H1 (cell line): ENCODE measurements around the gene ZNF3. TPM values are rescaled to one million over a fixed set of nuclear protein-coding genes. Genes with fewer than 3 reads are reported as not detected.

ENCODE experiments used
- CTCF ChIA-PET: fragments of 300-600 bp; sonication (Branson Sonifier 250); formaldehyde crosslinking; loops from one replicate; lab custom pipeline; 2021; ENCODE audit not compliant: partially characterized antibody; lab: Charles Lee
- POLR2A ChIA-PET: fragments of 300-600 bp; sonication (Branson Sonifier 250); formaldehyde crosslinking; loops from one replicate; lab custom pipeline; 2021; ENCODE audit warnings: inconsistent platforms; ENCODE audit not compliant: partially characterized antibody; lab: Charles Lee
- DNase-seq, 2 experiments: peaks; one replicate each; pipeline versions ENCODE4 v3.0.0 to v3.0.0-alpha.2; 2010 to 2022; ENCODE audit warnings: low spot score in 2 of 2, low read depth in 1 of 2, mixed read lengths in 1 of 2
- FAIRE-seq: peaks from 2 replicates; lab custom pipeline; 2011; peaks lifted over from hg19 to GRCh38; lab: Jason Lieb, UNC
- H2AFZ ChIP-seq: 2 replicates; pipeline ENCODE4 v1.8.1; 2012; ENCODE audit warnings: low read length, inconsistent platforms
- H2AK5ac ChIP-seq: 2 replicates; pipeline ENCODE4 v1.6.1; 2013; ENCODE audit warnings: low read depth, low read length
- H2BK120ac ChIP-seq: replicated peaks from 2 replicates; pipeline ENCODE3; 2013; ENCODE audit warnings: low read depth, low read length, inconsistent platforms
- H2BK12ac ChIP-seq: 2 replicates; pipeline ENCODE4 v1.6.1; 2013; ENCODE audit warnings: low read depth, low read length
- H2BK15ac ChIP-seq: 2 replicates; pipeline ENCODE4 v1.6.1; 2013; ENCODE audit warnings: low read length
- H2BK20ac ChIP-seq: 2 replicates; pipeline ENCODE4 v1.6.1; 2013; ENCODE audit warnings: low read length
- H2BK5ac ChIP-seq: 2 replicates; pipeline ENCODE4 v1.6.1; 2013; ENCODE audit warnings: low read depth, low read length
- H3K14ac ChIP-seq: 2 replicates; pipeline ENCODE4 v1.6.1; 2013; ENCODE audit warnings: inconsistent platforms; ENCODE audit not compliant: insufficient read length
- H3K18ac ChIP-seq: 2 replicates; pipeline ENCODE4 v1.6.1; 2013; ENCODE audit warnings: low read length; ENCODE audit errors: extremely low read depth
- H3K23ac ChIP-seq: 2 replicates; pipeline ENCODE4 v1.6.1; 2013; ENCODE audit warnings: inconsistent platforms; ENCODE audit not compliant: insufficient read length
- H3K23me2 ChIP-seq: 2 replicates; pipeline ENCODE4 v1.6.1; 2013; ENCODE audit warnings: low read depth, low read length
- H3K27ac ChIP-seq: 2 replicates; pipeline ENCODE4 v1.6.1; 2011; ENCODE audit warnings: low read depth, low read length, inconsistent platforms
- H3K27me3 ChIP-seq, 4 experiments: replicated peaks in 1 of 4; 1 replicate in 1 of 4; 2 replicates in 3 of 4; pipeline versions ENCODE4 v1.6.1 to v1.8.1; 2011 to 2013; ENCODE audit warnings: low read length in 3 of 4, mild to moderate bottlenecking in 3 of 4, inconsistent platforms in 2 of 4, mixed read lengths in 2 of 4, moderate library complexity in 1 of 4; ENCODE audit not compliant: control insufficient read depth in 3 of 4, insufficient read depth in 3 of 4; ENCODE audit errors: extremely low read depth in 1 of 4
- H3K36me3 ChIP-seq, 4 experiments: 2 replicates each; pipeline versions ENCODE4 v1.6.1 to v1.8.1; 2011 to 2013; ENCODE audit warnings: mild to moderate bottlenecking in 4 of 4, low read length in 3 of 4, moderate library complexity in 2 of 4, control low read depth in 1 of 4, inconsistent platforms in 1 of 4; ENCODE audit not compliant: insufficient read depth in 4 of 4, control insufficient read depth in 2 of 4
- H3K4ac ChIP-seq: replicated peaks from 2 replicates; pipeline ENCODE3; 2013; ENCODE audit warnings: low read length, low read depth, mixed read lengths, inconsistent platforms; ENCODE audit not compliant: insufficient read length
- H3K4me1 ChIP-seq, 4 experiments: replicated peaks in 1 of 4; 1 replicate in 1 of 4; 2 replicates in 3 of 4; pipeline versions ENCODE4 v1.6.1 to v1.8.1; 2011 to 2013; ENCODE audit warnings: low read length in 3 of 4, inconsistent platforms in 2 of 4, mixed read lengths in 1 of 4; ENCODE audit not compliant: insufficient read depth in 4 of 4, control insufficient read depth in 3 of 4
- H3K4me2 ChIP-seq, 2 experiments: 2 replicates each; pipeline versions ENCODE4 v1.6.1 to v1.8.1; 2011 to 2013; ENCODE audit warnings: low read depth in 2 of 2, low read length in 2 of 2, control low read depth in 1 of 2, inconsistent platforms in 1 of 2, mild to moderate bottlenecking in 1 of 2; ENCODE audit not compliant: insufficient read depth in 1 of 2
- H3K4me3 ChIP-seq, 4 experiments: fragments of 200-600, 300-600 bp in 1 of 4; sonication (generic), shearing (Covaris generic), sonication (Bioruptor Twin) in 1 of 4; 2 replicates each; pipeline versions ENCODE4 v1.5.1 to v1.8.1; 2011 to 2016; ENCODE audit warnings: low read length in 4 of 4, low read depth in 3 of 4, control low read depth in 2 of 4, inconsistent platforms in 2 of 4, mild to moderate bottlenecking in 2 of 4, mixed read lengths in 1 of 4, moderate library complexity in 1 of 4; ENCODE audit not compliant: insufficient read depth in 2 of 4; ENCODE audit errors: extremely low read depth in 1 of 4
- H3K56ac ChIP-seq: replicated peaks from 2 replicates; pipeline ENCODE3; 2013; ENCODE audit warnings: low read depth, mild to moderate bottlenecking, mixed read lengths, low read length, inconsistent platforms; ENCODE audit not compliant: insufficient read length
- H3K79me1 ChIP-seq: 2 replicates; pipeline ENCODE4 v1.6.1; 2013; ENCODE audit warnings: low read depth, low read length, control low read depth
- H3K79me2 ChIP-seq, 2 experiments: 2 replicates each; pipeline versions ENCODE4 v1.6.1 to v1.8.1; 2012 to 2013; ENCODE audit warnings: low read length in 2 of 2, mild to moderate bottlenecking in 2 of 2, inconsistent platforms in 1 of 2; ENCODE audit not compliant: insufficient read depth in 2 of 2, control insufficient read depth in 1 of 2
- H3K9ac ChIP-seq, 4 experiments: replicated peaks in 1 of 4; 1 replicate in 1 of 4; 2 replicates in 3 of 4; pipeline versions ENCODE4 v1.6.1 to v1.8.1; 2011 to 2013; ENCODE audit warnings: low read depth in 3 of 4, low read length in 3 of 4, control low read depth in 2 of 4, mild to moderate bottlenecking in 2 of 4, moderate library complexity in 2 of 4, inconsistent platforms in 1 of 4; ENCODE audit errors: extremely low read depth in 1 of 4
- H3K9me3 ChIP-seq, 2 experiments: 2 replicates each; pipeline versions ENCODE4 v1.6.1 to v1.8.1; 2012 to 2013; ENCODE audit warnings: mild to moderate bottlenecking in 2 of 2, moderate library complexity in 2 of 2, control low read depth in 1 of 2, inconsistent platforms in 1 of 2, low read depth in 1 of 2, low read length in 1 of 2, mixed read lengths in 1 of 2; ENCODE audit not compliant: insufficient read depth in 2 of 2
- H4K20me1 ChIP-seq, 2 experiments: replicated peaks in 1 of 2; 2 replicates each; pipeline versions ENCODE3 to v1.8.1; 2011 to 2013; ENCODE audit warnings: inconsistent platforms in 2 of 2, low read length in 2 of 2, mild to moderate bottlenecking in 1 of 2; ENCODE audit not compliant: insufficient read depth in 2 of 2, control insufficient read depth in 1 of 2
- H4K5ac ChIP-seq: 2 replicates; pipeline ENCODE4 v1.6.1; 2013; ENCODE audit warnings: low read length, low read depth, mixed read lengths, inconsistent platforms; ENCODE audit not compliant: insufficient read length
- H4K8ac ChIP-seq: 2 replicates; pipeline ENCODE4 v1.8.0; 2013; ENCODE audit warnings: mild to moderate bottlenecking, moderate library complexity, low read length, inconsistent platforms; ENCODE audit not compliant: insufficient read depth; ENCODE audit errors: extremely low read depth
- H4K91ac ChIP-seq: replicated peaks from 2 replicates; pipeline ENCODE3; 2013; ENCODE audit warnings: low read length, mixed read lengths, inconsistent platforms; ENCODE audit not compliant: insufficient read length
- CHD2 ChIP-seq: IDR thresholded peaks from 2 replicates; pipeline ENCODE4 v1.6.1; 2012; ENCODE audit warnings: low read length, improper control_type of control experiment
- JUN ChIP-seq: IDR thresholded peaks from 2 replicates; pipeline ENCODE4 v1.6.1; 2011; ENCODE audit warnings: low read depth, mild to moderate bottlenecking, improper control_type of control experiment, low read length
- PHF8 ChIP-seq: fragments of 200-600 bp; sonication (generic); conservative IDR thresholded peaks from 2 replicates; pipeline ENCODE4 v1.7.1; 2012; ENCODE audit warnings: low read depth, mild to moderate bottlenecking, inconsistent platforms, low read length, moderate library complexity
- SIX5 ChIP-seq: IDR thresholded peaks from 2 replicates; pipeline ENCODE4 v1.6.1; 2011; ENCODE audit warnings: mild to moderate bottlenecking, low read depth, low read length
- WGBS, 2 experiments: shearing (Covaris generic) in 1 of 2; methylation state at CpG; one replicate each; pipeline versions ENCODE4 v1.1.6 to v1.1.7; 2013 to 2015; ENCODE audit warnings: low lambda C conversion rate in 2 of 2, mixed read lengths in 2 of 2, inconsistent platforms in 1 of 2, low coverage in 1 of 2, missing lambda C conversion rate in 1 of 2; ENCODE audit not compliant: insufficient replicate concordance in 2 of 2, insufficient coverage in 1 of 2, insufficient read length in 1 of 2; ENCODE audit errors: extremely low coverage in 1 of 2, missing lambda C conversion rate in 1 of 2; 5-methylcytosine and 5-hydroxymethylcytosine counted together
- polyA plus RNA-seq, 7 experiments: library from polyadenylated mRNA; depleted of rRNA in 3 of 7; stranded (reverse) in 5 of 7; unstranded in 2 of 7; fragments of >200 nt in 5 of 7; fragments of 200-250 nt in 2 of 7; gene quantifications; 1 replicate in 5 of 7; 2 replicates in 1 of 7; 4 replicates in 1 of 7; pipeline versions ENCODE4 v1.2.1 to v1.2.3, GENCODE V29; 2011 to 2013; ENCODE audit warnings: missing spikeins in 2 of 7, mixed read lengths in 2 of 7
- total RNA-seq: library from RNA; stranded (reverse); fragmentation: NEBNext Ultra II Directional; extraction: Animal tissue kit (Norgen Biotek cat#: 25700); gene quantifications from 2 replicates; pipeline ENCODE4 v1.2.1, GENCODE V29; 2021

Gene ZNF3
- total and polyA plus RNA-seq, 2 of the 8 experiments (the other 6 are each of a cell fraction or from before 2014, with no cell fraction given): 26.9 to 49.1 TPM

DNA sequence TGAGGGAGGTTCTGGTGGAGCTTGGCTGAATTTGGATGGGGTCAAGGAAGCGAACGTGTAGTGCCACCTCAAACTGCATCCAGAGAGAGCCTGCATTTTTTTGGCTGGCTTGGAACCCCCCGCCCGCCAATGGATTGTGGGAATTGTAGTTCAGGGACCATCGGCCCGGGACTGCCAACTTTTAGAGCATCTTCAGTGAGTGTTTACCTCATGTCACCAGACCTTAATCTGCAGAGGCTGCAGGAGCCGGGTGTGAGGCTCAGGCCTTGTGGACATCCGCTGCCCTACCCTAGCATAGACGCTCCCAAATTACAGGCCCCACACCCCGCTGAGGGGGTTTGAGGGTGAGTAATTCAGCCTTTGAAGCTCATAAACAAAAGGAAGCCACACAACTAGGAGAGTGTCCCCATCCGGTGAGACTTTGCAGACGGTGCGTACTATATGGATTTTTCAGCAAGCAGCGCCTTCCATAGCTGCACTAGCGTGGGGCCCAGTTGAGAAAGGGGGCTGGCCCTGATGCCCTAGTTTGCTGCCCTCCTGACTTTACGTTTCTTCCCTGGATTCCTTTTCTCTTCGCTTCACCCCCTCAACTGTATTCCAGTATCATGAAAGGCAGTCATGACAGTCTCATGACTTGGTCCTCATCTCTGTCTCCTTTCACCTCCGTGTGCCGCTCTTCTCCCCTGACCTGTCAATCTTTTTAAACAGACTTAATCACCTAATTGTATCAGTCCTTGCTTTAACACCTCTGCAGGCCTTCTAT, 38.6 kb upstream of the ZNF3 start:
- H3K27ac ChIP-seq: 0 out of 2 replicates have a peak overlapping the region, but pooled peaks have one; percentile 88
- no peak for FAIRE-seq

More for the DNA sequence above, 38.6 kb upstream of the ZNF3 start:
- H3K56ac ChIP-seq: no peak overlapping the region
- peaks cover 0 to 5% (median 1%) of the 10 kb centered on the region in 4 experiments; a peak in 4 of 7 replicates for H3K4me1 ChIP-seq
- 24% methylated on average over 19 of the region's 19 CpGs; no CpG with 5 or more reads in 1 of the 2 experiments for WGBS, 2 experiments
- TF ChIP-seq CHD2: 0 out of 2 replicates have a peak, but pooled peaks have one; percentile 1
- TF ChIP-seq PHF8: 0 out of 2 replicates have a peak, but pooled peaks have one; percentile 6
- TF ChIP-seq JUN: no peak
- peak; percentile 63 for TF ChIP-seq SIX5
- peaks cover 8% of the 10 kb centered on the region for H3K23me2 ChIP-seq
- H4K5ac ChIP-seq: no peak overlapping the region
- H3K18ac ChIP-seq: peak overlapping the region; percentile 71
- no peaks in the 10 kb centered on the region for H3K36me3 ChIP-seq
- no peak overlapping the region for H2BK12ac ChIP-seq
- no peak overlapping the region for H3K23ac ChIP-seq
- peak overlapping the region; percentile 31; the same call in 1 of the 2 replicates for H2BK15ac ChIP-seq
- H3K4me2 ChIP-seq: peak overlapping the region; percentile 74 to 92
- no peak overlapping the region for H2BK120ac ChIP-seq
- H4K91ac ChIP-seq: no peak overlapping the region
- no peak overlapping the region for H3K14ac ChIP-seq
- DNase-seq: peak in 1 of 2 experiments; percentile 84
- peaks cover 0 to 1% of the 10 kb centered on the region in 2 experiments for H4K20me1 ChIP-seq
- H4K8ac ChIP-seq: no peak overlapping the region
- H3K79me1 ChIP-seq: 0 out of 2 replicates have a peak, but pooled peaks cover 4% of the 10 kb centered on the region
- H2AK5ac ChIP-seq: no peak overlapping the region
- H2BK20ac ChIP-seq: no peak overlapping the region
- CTCF ChIA-PET: interaction anchor here (1.0 to 1.6 kb wide), 3 partner anchors 11 to 36 kb away, joined by 3 to 10 read pairs (median 5); no protein-coding TSS in a partner anchor
- peak overlapping the region; percentile 75 to 98 (median 94) for H3K4me3 ChIP-seq
- no peaks in the 10 kb centered on the region for H3K27me3 ChIP-seq
- peak overlapping the region; percentile 46 for H2BK5ac ChIP-seq
- H3K4ac ChIP-seq: no peak overlapping the region
- POLR2A ChIA-PET: interaction anchor here (0.5 to 19.1 kb wide), 10 partner anchors 8 to 154 kb away, joined by 3 to 414 read pairs (median 6); partner anchors contain the start of genes AP4M1, COPS6, GAL3ST4 and MCM7
- H3K9ac ChIP-seq: peak overlapping the region in 3 of 4 experiments; percentile 84 to 87 (median 87); a peak in 6 of 7 replicates
- peak overlapping the region; percentile 79; the same call in 1 of the 2 replicates for H2AFZ ChIP-seq
- peaks cover 0 to 6% of the 10 kb centered on the region in 2 experiments; a peak in 1 of 4 replicates for H3K79me2 ChIP-seq
- H3K9me3 ChIP-seq: no peaks in the 10 kb centered on the region
